ENCODE measurements around the gene NUB1.
"Not testable (repeated sequence)": the region's sequence is repeated elsewhere in the genome, so short reads cannot be mapped to it uniquely, and the experiment has no call there.

The NUB1 gene, protein sequence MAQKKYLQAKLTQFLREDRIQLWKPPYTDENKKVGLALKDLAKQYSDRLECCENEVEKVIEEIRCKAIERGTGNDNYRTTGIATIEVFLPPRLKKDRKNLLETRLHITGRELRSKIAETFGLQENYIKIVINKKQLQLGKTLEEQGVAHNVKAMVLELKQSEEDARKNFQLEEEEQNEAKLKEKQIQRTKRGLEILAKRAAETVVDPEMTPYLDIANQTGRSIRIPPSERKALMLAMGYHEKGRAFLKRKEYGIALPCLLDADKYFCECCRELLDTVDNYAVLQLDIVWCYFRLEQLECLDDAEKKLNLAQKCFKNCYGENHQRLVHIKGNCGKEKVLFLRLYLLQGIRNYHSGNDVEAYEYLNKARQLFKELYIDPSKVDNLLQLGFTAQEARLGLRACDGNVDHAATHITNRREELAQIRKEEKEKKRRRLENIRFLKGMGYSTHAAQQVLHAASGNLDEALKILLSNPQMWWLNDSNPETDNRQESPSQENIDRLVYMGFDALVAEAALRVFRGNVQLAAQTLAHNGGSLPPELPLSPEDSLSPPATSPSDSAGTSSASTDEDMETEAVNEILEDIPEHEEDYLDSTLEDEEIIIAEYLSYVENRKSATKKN

DNA sequence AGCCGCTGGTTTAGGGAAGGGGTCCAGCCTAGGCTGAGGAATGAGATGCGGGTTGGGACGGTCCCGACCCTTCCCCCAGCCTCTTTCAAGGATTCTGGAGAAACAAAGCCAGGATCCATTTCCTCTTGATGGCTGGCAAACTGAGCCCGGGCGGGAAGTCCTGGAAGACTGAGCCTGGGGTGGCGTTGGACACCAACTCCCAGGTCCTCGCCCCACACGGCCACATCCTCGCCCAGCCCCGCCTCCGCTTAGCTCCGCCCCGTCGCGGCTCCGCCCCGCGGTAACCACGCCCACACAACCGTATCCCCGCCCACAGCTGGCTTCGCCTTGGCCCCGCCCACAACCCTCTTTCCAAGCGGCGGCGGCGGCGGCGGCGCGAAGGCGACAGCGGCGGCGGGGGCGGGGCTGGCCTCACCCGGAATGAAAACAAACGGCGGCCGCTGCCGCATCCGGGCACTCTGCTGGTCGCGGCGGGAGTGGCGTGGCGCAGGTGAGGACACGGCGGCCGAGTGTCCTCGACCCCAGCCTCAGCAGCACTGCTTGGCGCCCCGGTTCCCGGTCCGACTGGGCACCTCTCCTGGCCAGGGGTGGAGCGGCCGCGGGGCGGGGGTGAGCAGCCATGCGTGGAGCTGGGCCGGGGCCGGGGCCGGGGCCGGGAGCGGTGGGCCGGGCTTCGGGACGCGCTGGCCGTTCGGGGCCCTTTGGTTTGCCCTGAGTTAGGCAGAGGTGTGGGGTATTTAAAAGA, at the start of gene NUB1:
TSS of gene NUB1 (plus strand) at position 456 of the 745 bp plus-strand sequence. CDS start 3,538 bp downstream, outside the sequence.
- DNase-seq (ENCODE audit: low read depth) = peak; percentile 85

DNA sequence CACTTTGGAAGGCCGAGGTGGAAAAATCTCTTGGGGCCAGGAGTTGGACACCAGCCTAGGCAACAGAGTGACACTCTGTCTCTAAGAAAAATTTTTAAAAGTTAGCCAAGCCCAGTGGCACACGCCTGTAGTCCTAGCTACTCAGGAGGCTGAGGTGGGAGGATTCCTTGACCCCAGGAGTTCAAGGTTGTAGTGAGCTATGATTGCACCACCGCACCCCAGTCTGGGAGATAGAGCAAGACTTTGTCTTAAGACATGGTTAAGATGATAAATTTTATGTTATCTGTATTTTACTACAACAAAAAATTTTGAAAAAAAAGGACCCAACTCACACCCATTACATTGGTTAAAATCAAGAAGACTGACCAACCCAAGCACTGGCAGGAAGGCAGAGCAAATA, 48.8 kb upstream of the NUB1 start:
- no peak for DNase-seq (ENCODE audit: low read depth)

DNA sequence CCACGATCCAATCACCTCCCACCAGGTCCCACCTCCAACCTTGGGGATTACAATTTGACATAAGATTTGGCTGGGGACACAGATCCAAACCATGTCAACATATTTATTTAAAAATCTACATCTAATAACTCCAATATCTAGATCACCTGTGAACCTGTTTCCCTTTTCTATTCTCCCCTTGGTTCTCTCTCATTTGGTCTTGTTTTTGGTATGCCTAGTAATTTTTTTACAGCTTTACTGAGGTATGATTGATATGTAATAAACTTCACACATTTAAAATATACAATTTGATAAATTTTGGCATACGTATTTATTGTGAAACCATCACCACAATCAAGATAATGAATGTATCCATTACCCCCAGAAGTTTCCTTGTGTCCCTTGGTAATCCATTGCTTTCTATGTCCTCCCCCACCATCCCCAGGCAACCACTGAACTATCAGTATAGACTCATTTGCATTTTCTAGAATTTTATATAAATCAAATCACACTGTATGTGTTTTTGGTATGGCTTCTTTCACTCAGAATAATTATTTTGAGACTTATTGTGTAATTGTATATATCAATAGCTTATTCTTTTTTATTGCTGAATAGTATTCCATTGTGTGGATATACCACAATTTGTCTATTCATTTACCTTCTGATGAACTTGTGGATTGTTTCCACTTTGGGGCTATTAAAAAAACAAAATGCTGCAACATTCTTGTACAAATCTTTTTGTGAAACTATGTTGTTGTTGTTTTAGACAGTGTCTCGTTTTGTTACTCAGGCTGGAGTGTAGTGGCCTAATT, 45.2 kb upstream of the NUB1 start:
- DNase-seq (ENCODE audit: low read depth) = no peak

DNA sequence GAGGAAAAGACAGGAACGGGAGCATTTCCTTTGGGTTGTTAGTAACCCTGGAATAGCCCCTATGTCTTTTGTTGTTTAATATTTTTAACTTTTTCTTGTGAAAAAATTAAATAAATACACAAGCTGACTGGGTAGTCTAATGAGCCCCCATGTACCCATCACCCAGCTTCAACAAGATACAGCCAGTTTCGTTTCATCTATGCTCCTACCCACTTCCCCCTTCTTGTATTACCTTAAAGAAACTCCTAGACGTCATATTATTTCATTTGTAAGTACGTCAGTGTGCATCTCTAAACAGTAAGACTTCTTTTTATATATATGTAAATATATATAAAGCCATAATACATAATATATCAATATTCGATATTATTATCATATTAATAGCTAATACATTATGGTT, 42.8 kb upstream of the NUB1 start:
- DNase-seq (ENCODE audit: low read depth) = no peak

DNA sequence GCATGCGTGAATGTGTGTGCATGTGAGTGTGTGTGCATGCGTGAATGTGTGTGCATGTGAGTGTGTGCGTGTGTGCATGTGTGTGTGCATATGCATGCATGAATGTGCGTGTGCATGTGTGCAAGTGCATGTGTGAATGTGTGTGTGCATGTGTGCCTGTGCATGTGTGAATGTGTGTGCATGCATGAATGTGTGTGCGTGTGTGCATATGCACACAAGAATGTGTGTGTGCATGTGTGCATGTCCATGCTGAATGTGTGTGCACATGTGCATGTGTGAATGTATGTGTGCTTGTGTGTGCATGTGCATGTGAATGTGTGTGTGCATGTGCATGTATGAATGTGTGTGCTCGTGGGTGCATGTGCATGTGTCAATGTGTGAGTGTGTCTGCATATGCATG, 42.1 kb upstream of the NUB1 start:
- DNase-seq (ENCODE audit: low read depth) = no peak

DNA sequence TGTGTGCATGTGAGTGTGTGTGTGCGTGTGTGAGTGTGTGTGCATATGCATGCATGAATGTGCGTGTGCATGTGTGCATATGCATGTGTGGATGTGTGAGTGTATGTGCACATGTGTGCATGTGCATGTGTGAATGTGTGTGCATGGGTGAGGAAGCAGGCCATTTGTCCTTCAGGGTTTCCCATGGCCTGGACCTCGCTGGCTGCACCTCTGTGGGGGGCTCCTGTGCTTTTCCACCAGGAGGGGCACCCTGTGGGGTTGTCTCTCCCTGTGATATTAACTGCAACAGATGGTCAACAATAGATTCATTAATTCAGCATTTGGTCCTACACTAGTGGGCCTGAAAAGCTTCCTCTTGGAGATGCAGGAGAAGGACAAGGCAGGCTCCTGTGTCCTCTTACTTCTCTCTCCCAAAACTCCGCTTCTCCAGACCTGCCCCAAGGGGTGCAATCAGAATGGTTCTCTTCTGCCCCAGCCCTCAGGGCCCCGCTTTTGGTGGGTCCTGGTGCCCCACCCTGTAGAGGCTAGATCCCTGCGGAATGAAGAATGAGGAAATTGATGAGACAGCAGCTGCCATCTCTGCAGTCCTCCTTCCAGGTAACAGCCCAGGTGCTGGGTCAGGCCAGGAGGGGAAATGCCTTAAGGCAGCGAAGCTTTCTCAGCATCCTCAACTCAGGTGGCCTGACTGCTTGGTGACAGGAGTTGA, 41.5 kb upstream of the NUB1 start:
- no peak for DNase-seq (ENCODE audit: low read depth)

DNA sequence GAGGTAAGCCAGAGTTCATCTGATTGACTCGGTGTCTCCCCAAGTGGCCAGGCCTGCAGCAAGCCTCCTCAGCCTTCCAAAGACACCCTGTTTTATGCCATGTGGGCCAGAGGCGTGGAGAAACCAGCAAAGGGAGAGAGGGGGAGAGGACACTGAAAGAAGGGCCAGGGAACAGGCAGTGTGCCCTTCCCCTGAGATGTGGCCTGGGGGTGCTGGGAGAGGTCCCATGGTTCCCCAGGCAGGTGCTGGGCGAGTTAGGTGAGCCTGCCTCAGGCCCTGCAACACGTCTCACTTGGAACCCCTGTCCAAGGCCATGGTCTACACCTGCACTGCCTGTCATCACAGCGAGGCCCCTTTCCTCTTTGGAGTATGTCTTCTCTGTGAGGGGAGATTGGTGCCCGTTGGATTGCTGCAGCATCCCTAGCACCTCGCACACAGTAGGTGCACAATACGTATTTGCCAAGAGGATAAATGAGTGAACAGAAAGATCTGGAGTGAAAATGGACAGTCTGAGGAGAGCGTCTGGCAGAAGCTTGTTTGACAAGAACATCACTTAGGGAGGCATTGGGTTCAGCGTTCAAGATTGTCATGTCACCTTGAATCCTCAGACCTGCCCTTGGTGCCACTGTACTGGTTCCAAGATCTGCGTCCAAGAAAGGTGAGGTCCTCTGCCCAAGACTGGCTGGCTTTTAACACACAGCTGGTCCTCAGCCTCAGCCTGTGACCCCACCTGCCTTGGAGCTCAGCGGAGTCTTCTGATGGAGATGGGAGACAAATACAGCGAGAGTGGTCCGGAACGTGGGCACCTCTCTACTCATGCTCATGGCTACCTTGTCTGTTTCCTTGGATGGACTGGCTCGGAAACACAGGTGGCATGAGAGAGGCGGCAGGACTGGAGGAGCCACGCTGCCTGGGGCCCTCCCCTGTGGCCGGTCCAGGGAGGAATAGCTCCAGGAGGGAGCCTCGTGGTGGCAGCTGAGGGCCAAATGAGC, 39.8 kb upstream of the NUB1 start:
- DNase-seq (ENCODE audit: low read depth) = no peak

DNA sequence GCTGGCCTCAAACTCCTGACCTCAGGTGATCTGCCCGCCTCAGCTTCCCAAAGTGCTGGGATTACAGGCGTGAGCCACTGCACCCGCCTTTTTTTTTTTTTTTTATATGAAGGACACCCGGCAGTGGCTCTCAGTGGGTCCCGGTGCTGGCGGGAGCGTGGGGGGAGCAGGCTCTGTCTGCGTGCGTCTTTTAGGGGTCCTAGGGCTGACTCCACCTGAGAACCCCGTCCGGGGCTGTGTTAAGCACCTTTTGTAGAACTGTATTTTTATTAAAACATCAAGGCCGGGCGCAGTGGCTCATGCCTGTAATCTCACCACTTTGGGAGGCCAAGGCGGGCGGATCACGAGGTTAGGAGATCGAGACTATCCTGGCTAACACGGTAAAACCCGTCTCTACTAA, 37.4 kb upstream of the NUB1 start:
- DNase-seq (ENCODE audit: low read depth) = not testable (repeated sequence)

DNA sequence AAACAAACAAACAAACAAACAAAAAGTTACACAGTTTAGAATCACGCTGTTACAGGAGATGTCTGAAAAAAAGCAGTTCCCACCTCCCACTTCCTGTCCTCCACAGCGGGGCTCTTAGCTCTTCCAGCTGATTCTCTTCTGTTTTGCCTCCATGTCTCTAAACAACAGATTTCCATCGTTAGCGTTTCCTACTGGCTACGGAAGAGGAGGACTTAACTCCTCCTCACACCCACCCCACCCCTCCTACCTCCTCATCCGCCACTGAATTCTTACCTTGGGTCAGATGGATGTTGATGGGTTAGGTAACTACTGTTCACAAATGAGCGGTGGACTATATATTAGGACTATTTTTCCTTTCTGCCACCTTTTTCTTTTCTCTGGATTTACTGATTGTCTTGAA, 36.8 kb upstream of the NUB1 start:
- no peak for DNase-seq (ENCODE audit: low read depth)

DNA sequence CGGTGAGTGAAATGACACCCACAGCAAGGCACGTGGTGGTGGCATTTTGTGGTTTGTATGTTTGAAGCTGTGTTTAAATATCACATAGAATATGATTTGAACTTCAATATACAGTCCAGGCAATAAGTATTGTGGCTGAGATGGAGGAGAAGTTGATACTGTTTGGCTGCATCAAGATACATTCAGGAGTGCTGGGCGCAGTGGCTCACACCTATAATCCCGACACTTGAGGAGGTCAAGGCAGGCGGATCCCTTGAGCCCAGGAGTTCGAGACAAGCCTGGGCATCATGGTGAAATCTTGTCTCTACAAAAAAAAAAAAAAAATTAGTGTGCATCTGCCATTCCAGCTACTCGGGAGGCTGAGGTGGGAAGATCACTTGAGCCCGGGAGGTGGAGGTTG, 35.2 kb upstream of the NUB1 start:
- DNase-seq (ENCODE audit: low read depth) = no peak

DNA sequence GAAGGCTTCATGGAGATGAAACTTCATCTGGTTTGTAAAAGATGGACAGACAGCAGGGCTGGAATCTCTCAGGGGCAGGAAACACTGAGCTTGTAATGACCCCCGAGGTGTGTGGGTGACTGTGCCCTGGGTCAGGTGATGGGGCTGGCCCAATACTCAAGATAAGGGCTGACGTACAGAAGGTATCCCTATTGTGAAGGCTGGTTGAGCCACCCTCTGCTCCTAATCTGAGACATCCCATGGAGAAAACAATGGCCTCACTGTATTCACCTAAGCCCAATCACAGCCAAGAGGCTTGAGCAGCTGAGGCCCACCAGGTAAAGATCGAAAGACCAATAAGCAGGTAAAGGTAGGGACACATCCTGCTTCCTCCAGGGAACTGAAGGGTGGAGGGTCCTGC, 34.8 kb upstream of the NUB1 start:
- no peak for DNase-seq (ENCODE audit: low read depth)

DNA sequence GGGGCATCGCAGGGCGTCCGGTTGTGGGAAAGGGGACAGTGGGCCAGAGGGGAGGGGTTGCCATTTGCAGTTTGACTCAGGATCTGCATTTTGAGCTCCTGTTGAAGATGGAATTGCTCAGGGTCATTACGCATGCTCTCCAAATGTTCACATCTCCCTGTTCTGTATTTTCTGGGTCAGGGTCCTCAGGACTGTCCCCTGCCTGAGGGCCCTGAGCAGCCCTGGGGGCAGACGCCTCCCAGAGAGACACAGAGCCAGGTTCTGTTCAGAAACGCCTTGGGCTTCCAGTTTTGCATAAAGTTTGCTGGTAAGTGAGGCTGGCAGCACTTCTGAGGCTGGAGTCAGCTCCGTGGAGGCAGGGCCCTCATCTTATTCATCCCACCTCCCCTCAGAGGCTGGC, 34.1 kb upstream of the NUB1 start:
- no peak for DNase-seq (ENCODE audit: low read depth)

DNA sequence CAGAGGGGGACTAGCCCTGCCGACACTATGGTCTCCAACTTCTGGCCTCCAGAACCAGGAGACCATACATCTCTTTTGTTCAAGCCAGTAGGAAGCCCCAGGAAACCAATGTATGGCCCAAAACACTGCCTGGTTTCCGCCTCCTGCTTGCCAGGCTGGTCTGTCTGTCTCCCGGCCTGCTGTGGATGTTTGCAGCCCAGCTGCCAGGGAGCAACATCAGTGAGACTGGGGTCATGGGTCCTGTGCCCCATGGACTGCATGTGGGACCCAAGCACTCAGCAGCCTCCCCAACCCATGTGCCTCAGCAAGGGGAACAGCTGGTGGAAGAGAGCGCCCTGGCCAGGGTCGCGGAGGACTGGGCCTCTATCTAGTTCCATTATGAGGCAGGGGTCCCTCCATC, 33.4 kb upstream of the NUB1 start:
- DNase-seq (ENCODE audit: low read depth) = no peak

DNA sequence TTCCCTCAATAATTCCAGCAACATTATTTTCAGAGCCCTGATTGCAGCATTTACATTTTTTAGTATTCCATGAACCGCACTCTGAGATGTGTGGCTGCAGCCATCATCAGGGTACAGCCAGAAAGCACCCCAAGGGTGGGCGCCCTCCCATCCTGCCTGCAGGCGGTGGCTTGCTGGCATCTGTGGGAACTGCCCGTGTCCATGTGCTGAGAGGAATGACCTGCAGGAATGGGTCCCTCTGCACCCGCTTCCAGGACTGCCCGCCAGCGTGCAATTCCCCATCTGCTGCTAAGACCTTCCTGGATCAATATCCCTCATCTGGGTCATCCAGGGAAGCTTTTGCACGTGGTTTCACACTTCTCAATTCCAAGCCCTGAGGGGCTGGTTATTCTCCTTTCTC, 32.8 kb upstream of the NUB1 start:
- no peak for DNase-seq (ENCODE audit: low read depth)

DNA sequence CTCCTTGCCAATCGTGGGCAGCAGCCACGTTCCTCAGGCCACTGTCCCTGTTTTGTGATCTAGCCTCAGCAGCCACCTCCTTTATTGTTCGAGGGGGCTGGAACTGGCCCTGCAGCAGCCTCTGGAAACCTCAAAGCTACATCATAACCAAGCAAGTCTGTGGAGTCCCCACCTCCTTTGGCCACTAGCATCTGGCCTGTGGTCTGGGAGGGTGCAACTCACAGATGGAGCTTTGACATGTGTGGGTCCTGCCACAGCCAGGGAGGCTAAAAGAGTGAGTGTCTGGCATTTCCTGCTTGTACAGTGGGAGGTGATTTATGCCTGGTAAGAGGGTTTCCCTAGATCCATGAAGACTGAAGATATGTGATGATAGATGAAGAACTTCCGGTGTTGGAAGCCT, 32.3 kb upstream of the NUB1 start:
- no peak for DNase-seq (ENCODE audit: low read depth)

DNA sequence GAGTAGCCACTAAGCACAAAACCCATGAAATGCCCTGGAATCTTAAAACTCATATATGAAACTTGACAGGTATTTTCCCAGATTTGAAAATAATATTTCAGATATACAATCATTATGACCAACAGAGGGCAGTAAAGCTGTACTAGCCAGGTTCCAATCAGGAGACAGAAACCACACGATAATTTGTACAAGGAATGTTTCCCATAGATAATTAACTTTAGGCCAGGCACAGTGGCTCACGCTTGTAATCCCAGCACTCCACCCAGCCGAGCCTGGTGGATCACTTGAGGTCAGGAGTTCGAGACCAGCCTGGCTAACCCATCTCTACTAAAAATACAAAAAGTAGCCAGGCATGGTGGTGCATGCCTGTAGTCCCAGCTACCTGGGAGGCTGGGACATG, 31.0 kb upstream of the NUB1 start:
- DNase-seq (ENCODE audit: low read depth) = no peak

DNA sequence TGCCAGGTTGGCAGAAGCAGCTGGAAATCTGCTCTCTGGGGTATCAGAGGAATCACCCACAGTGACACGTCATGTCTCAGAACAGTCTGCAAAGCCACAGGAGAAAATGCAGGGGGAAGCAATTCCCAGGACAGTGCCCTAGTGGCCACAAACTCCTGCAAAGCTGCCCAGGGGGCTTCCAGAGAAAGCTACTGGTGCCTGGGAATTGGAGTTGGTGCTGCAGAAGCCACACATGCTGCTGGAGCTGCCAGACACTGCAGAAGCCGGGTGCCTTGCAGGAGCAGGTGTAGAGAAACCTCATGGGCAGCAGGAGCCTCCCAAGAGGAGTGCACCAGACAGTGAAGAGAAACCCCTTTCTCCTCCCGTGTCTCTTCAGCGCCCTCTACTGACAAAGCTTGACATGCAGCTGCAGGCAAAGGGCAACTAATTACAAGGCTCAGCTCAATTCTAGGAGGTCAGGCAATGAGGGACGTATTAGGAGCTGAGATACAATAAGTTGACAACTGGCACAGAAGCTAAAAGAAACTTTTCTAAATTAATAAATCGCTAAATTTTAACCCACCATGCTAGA, 30.2 kb upstream of the NUB1 start:
- no peak for DNase-seq (ENCODE audit: low read depth)

DNA sequence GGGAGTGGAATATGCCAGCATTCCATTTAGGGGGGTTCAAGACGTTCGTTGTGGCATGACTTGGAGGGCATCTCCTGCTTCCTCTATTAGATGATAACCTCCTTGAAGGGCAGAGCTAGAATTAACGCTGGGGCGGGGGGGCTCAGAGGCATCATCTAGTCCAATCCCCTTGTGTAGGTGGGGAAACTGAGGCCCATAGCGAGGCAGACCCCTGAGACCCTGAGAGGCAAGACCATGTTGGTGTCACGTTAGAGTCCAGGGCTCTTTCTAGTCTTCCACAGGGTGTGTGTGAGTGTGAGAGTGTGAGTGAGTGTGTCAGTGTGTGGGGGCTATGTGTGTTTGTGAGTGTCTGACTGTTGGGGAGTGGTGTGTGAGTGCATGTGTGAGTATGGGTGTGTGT, 29.3 kb upstream of the NUB1 start:
- no peak for DNase-seq (ENCODE audit: low read depth)

DNA sequence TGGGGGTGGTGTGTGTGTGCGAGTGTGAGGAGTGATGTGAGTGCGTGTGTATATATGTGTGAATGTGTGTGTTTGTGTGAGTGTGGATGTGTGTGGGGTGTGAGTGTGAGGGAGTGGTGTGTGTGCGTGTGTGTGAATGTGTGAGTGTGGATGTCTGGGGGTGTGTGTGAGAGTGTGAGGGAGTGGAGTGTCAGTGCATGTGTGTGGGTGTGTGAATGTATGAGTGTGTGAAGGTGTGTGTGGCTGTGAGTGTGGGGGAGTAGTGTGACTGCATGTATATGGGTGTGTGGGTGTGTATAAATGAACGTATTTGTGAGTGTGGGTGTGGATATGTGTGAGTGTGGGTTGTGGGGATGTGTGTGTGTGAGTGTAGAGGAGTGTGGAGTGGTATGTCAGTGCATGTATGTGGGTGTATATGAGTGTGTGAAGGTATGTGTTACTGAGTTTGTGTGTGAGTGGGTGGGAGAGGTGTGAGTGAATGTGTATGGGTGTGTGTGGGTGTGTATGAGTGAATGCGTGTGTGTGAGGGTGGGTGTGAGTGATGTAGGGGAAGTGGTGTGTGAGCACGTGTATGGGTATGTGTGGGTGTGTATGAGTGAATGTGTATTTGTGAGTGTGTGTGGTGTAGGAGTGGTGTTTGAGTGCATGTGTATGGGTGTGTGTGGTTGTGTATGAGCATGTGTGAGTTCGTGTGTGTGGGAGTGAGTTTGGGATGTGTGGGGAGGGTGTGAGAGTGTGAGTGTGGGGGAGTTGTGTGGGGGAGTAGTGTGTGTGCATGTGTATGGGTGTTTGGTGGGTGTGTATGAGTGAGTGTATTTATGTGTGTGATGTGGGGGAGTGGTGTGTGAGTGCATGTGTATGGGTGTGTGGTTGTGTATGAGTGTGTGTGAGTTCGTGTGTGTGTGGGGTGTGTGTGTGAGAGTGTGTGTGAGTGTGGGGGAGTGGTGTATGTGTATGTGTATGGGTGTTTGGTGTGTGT, 28.5 kb upstream of the NUB1 start:
- no peak for DNase-seq (ENCODE audit: low read depth)
